Epidermal melanocyte (primary cell): ENCODE measurements around the gene TBC1D23.
"Not testable (repeated sequence)": the region's sequence is repeated elsewhere in the genome, so short reads cannot be mapped to it uniquely, and the experiment has no call there.

Experiments used
- DNase-seq: peaks from one replicate; pipeline ENCODE4 v3.0.0; 2011; ENCODE audit warnings: low spot score; ENCODE audit not compliant: insufficient read length

The TBC1D23 gene

GRCh38 chr3:100351770-100352169 lies 91.0 kb downstream of the TBC1D23 start:
- not testable (repeated sequence) for DNase-seq

GRCh38 chr3:100352296-100353231 lies 91.8 kb downstream of the TBC1D23 start:
- DNase-seq, result no peak

- DNase-seq, result no peak
These were observed 94.1 kb downstream of the TBC1D23 start for GRCh38 chr3:100354850-100355249.

GRCh38 chr3:100358413-100358812 lies 97.6 kb downstream of the TBC1D23 start:
- no peak for DNase-seq

GRCh38 chr3:100359035-100359434 lies 98.2 kb downstream of the TBC1D23 start:
- DNase-seq, result no peak

- no peak for DNase-seq
These were observed 100.1 kb downstream of the TBC1D23 start for GRCh38 chr3:100360757-100361496.

- DNase-seq, result no peak
These were observed 101.1 kb downstream of the TBC1D23 start for GRCh38 chr3:100361897-100362296.

- no peak for DNase-seq
These were observed 103.6 kb downstream of the TBC1D23 start for GRCh38 chr3:100364421-100364820.

- DNase-seq, result no peak
These were observed 105.6 kb downstream of the TBC1D23 start for GRCh38 chr3:100366424-100366823.

- no peak for DNase-seq
These were observed 107.6 kb downstream of the TBC1D23 start for GRCh38 chr3:100368441-100368840.

GRCh38 chr3:100370756-100371155 lies 110.0 kb downstream of the TBC1D23 start:
- DNase-seq, result no peak

- DNase-seq, result no peak
These were observed 113.7 kb downstream of the TBC1D23 start for GRCh38 chr3:100374521-100374920.
